Pancreas (tissue), 10 donors: Measurements from ENCODE around the gene PCDHB11. TPM values are rescaled to one million over a fixed set of nuclear protein-coding genes. Genes with fewer than 3 reads are reported as not detected.
"Not testable (repeated sequence)": the region's sequence is repeated elsewhere in the genome, so short reads cannot be mapped to it uniquely, and the experiment has no call there.

Experiments
- ATAC-seq, 4 donors: fragments of 200-7000 bp; cut with Tn5 transposase; one replicate each; pipeline versions ENCODE4 v1.8.0 to v1.9.1; 2020; ENCODE audit warnings: mild to moderate bottlenecking in 4 of 4, moderate library complexity in 4 of 4
- DNase-seq, 6 donors: peaks; one replicate each; pipeline ENCODE4 v3.0.0-alpha.2; 2020
- FAIRE-seq: peaks from 2 replicates; lab custom pipeline; 2012; peaks lifted over from hg19 to GRCh38; lab: Jason Lieb, UNC
- H3K27ac ChIP-seq, 4 donors: fragments of 200-600 bp; sonication (generic); 1 replicate in 3 of 4; 2 replicates in 1 of 4; pipeline versions ENCODE4 v1.5.0 to v1.8.0; 2020
- H3K27me3 ChIP-seq, 4 donors: fragments of 200-600 bp; one replicate each; pipeline ENCODE4 v1.8.0; 2021
- H3K36me3 ChIP-seq, 3 donors: fragments of 200-600 bp; sonication (generic) in 1 of 3; one replicate each; pipeline versions ENCODE4 v1.5.0 to v1.8.0; 2020 to 2021
- H3K4me1 ChIP-seq, 3 donors: fragments of 200-600 bp; one replicate each; pipeline ENCODE4 v1.8.0; 2021
- H3K4me3 ChIP-seq, 4 donors: fragments of 200-600 bp; sonication (generic) in 2 of 4; one replicate each; pipeline versions ENCODE4 v1.5.0 to v1.8.0; 2020 to 2021
- H3K9me3 ChIP-seq, 4 donors: fragments of 200-600 bp; one replicate each; pipeline ENCODE4 v1.8.0; 2021
- CTCF ChIP-seq, 4 donors: fragments of 200-600 bp; sonication (generic) in 3 of 4; IDR thresholded peaks; one replicate each; pipeline versions ENCODE4 v1.5.0 to v1.8.0; 2021; ENCODE audit warnings: antibody characterized with exemption in 4 of 4
- WGBS, 2 donors: extraction: QIAGEN DNeasy Blood & Tissue Kit; methylation state at CpG; one replicate each; pipeline ENCODE4 v1.1.7; 2013; 5-methylcytosine and 5-hydroxymethylcytosine counted together
- intact Hi-C, 3 donors: fragments of 100-400 bp; cut with DNase I; formaldehyde crosslinking; loops; one replicate each; pipeline versions ENCODE4 v1.11.1 to v1.14.2; 2022
- polyA plus RNA-seq, 2 donors: library from polyadenylated mRNA; stranded (reverse); fragments of 200-250 nt; gene quantifications; one replicate each; pipeline ENCODE4 v1.2.3, GENCODE V29; 2013
- total RNA-seq, 6 donors: library from RNA; stranded (reverse); fragmentation: NEBNext Ultra II Directional in 4 of 6; extraction: Animal tissue kit (Norgen Biotek cat#: 25700) in 4 of 6; gene quantifications; one replicate each; pipeline versions ENCODE4 v1.2.1 to v1.2.4, GENCODE V29; 2021 to 2023
- donor health status: healthy with polysubstance abuse.
- donor health status: DM: no; HTN: no; CAD: no; lungs with moderate emphysema.
- donor health status: DM: no; HTN: no; CAD: no.
- donor health status: control.
- donor health status: control.
- donor health status: Bipolar disorder and iron deficiency.
- donor health status: DM: yes; HTN: yes; CAD: no.
- donor health status: DM: no; HTN: no; CAD: no.
- donor health status: DM: no; HTN: no; CAD: no.
- donor health status: DM: yes; HTN: yes; CAD: no.

PCDHB11 gene
- total and polyA plus RNA-seq, 8 donors = 0.72 to 9.0 (median 3.9) TPM

- no peaks in the 10 kb centered on the region for H3K4me1 ChIP-seq
- H3K27ac ChIP-seq = no peak within 1 kb of the TSS
- H3K27me3 ChIP-seq = no peaks in the 10 kb centered on the region
- intact Hi-C loops = no loop called here
- no peak within 1 kb of the TSS for H3K4me3 ChIP-seq
- H3K36me3 ChIP-seq = no peaks in the 10 kb centered on the region
- FAIRE-seq (no peak), ATAC-seq (peak in 1 of 4 donors; percentile 38), DNase-seq (no peak)
- 19 to 20% methylated on average over 8 to 9 of the region's 9 CpGs for WGBS, 2 donors
- H3K9me3 ChIP-seq = peaks cover 0 to under 1% (median 0%) of the 10 kb centered on the region in 4 donors
- TF ChIP-seq CTCF (IDR thresholded peaks at IDR 0.05) = no peak
Observed at GRCh38 chr5:141186897-141187512, 12.4 kb upstream of the PCDHB11 start, which contains the start of gene PCDHB9. PCDHB9 (plus strand) TSS chr5:141187161; CDS start chr5:141187319, 158 bp downstream.

DNA sequence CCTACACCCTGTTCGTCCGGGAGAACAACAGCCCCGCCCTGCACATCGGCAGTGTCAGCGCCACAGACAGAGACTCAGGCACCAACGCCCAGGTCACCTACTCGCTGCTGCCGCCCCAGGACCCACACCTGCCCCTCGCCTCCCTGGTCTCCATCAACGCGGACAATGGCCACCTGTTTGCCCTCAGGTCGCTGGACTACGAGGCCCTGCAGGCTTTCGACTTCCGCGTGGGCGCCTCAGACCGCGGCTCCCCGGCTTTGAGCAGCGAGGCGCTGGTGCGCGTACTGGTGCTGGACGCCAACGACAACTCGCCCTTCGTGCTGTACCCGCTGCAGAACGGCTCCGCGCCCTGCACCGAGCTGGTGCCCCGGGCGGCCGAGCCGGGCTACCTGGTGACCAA, 10.7 kb upstream of the PCDHB11 start:
- ATAC-seq, H3K9me3 ChIP-seq, H3K36me3 ChIP-seq, H3K4me3 ChIP-seq, intact Hi-C loops, H3K27ac ChIP-seq, FAIRE-seq, H3K27me3 ChIP-seq, H3K4me1 ChIP-seq, DNase-seq: not testable (repeated sequence)
- WGBS, 2 donors = 33 to 40% methylated on average over 23 to 33 of the region's 37 CpGs

GRCh38 chr5:141189131-141189530, 10.3 kb upstream of the PCDHB11 start:
- ATAC-seq, H3K4me3 ChIP-seq, H3K9me3 ChIP-seq, intact Hi-C loops, FAIRE-seq, H3K27me3 ChIP-seq, DNase-seq, H3K4me1 ChIP-seq, H3K36me3 ChIP-seq, H3K27ac ChIP-seq: not testable (repeated sequence)
- WGBS, 2 donors = 16 to 29% methylated on average over 13 to 35 of the region's 35 CpGs

DNA sequence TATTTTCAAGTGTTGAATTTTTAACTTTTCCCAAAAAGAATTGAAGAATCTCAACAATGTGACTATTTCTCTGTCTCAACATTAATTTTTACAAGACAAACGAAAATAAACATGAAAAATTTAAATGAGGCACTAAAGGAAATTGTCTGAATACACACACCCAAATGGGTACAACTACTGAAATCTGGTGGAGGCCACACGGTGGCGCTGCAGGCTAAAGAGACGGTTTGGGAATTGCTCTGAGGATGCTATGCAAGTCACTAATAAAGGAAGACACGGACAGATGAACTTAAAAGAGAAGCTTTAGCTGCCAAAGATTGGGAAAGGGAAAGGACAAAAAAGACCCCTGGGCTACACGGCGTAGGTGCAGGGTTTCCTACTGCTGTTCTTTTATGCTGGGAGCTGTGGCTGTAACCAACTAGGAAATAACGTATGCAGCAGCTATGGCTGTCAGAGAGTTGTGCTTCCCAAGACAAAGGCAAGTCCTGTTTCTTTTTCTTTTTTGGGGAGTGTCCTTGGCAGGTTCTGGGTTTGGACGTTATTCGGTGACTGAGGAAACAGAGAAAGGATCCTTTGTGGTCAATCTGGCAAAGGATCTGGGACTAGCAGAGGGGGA, 7.2 kb upstream of the PCDHB11 start, which contains the start of gene PCDHB10:
TSS of gene PCDHB10 (plus strand) at position 244 of the 616 bp plus-strand sequence. CDS start at position 444, 200 bp downstream.
- H3K4me3 ChIP-seq = no peak within 1 kb of the TSS
- peaks cover 0 to 8% (median 2%) of the 10 kb centered on the region in 4 donors for H3K27me3 ChIP-seq
- ATAC-seq (peak in 2 of 4 donors; percentile 41 to 55), FAIRE-seq (no peak), DNase-seq (no peak)
- H3K9me3 ChIP-seq = no peaks in the 10 kb centered on the region
- no peak for TF ChIP-seq CTCF (IDR thresholded peaks at IDR 0.05)
- WGBS, 2 donors = 3 to 7% methylated on average over 10 of the region's 10 CpGs
- H3K36me3 ChIP-seq = no peaks in the 10 kb centered on the region
- intact Hi-C loops = no loop called here
- no peaks in the 10 kb centered on the region for H3K4me1 ChIP-seq
- no peak within 1 kb of the TSS for H3K27ac ChIP-seq

DNA sequence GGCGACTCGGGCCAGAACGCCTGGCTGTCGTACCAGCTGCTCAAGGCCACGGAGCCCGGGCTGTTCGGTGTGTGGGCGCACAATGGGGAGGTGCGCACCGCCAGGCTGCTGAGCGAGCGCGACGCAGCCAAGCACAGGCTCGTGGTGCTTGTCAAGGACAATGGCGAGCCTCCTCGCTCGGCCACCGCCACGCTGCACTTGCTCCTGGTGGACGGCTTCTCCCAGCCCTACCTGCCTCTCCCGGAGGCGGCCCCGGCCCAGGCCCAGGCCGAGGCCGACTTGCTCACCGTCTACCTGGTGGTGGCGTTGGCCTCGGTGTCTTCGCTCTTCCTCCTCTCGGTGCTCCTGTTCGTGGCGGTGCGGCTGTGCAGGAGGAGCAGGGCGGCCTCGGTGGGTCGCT, 5.1 kb upstream of the PCDHB11 start:
- FAIRE-seq, H3K9me3 ChIP-seq: not testable (repeated sequence)
- WGBS, 2 donors = 25 to 34% methylated on average over 7 to 32 of the region's 37 CpGs

DNA sequence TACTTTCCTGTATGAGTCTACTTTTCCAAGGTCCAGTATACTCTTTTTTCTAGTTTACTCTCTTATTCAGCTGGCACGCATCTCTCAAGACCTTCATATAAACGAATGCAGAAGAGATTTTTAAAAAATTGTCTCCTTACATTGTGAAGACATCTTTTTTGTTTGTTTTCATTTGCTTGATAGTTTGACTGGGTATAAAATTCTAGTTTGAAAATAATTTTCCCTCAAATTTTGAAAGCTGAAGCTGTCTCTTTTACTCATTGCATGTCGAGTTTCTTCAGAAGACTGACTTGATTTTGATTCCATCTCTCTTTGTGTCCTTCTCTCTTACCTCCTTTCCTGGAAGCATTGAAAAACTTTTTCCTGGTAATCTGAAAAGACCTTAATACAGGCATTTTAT, 3.1 kb upstream of the PCDHB11 start:
- no peak overlapping the region for H3K4me3 ChIP-seq
- no peak overlapping the region for H3K27ac ChIP-seq
- no peak for ATAC-seq
- H3K4me1 ChIP-seq = no peaks in the 10 kb centered on the region
- H3K36me3 ChIP-seq = no peaks in the 10 kb centered on the region
- intact Hi-C loops = no loop called here
- WGBS, 2 donors = 21 to 25% methylated on average over 3 of the region's 3 CpGs
- no peak for FAIRE-seq
- H3K27me3 ChIP-seq = peaks cover 0 to 8% (median 2%) of the 10 kb centered on the region in 4 donors
- H3K9me3 ChIP-seq = no peaks in the 10 kb centered on the region
- no peak for DNase-seq
- no peak for TF ChIP-seq CTCF (IDR thresholded peaks at IDR 0.05)

More for the DNA sequence above, 5.1 kb upstream of the PCDHB11 start:
- H3K4me3 ChIP-seq, H3K36me3 ChIP-seq, H3K27me3 ChIP-seq, DNase-seq, intact Hi-C loops, H3K4me1 ChIP-seq, H3K27ac ChIP-seq, ATAC-seq: not testable (repeated sequence)

DNA sequence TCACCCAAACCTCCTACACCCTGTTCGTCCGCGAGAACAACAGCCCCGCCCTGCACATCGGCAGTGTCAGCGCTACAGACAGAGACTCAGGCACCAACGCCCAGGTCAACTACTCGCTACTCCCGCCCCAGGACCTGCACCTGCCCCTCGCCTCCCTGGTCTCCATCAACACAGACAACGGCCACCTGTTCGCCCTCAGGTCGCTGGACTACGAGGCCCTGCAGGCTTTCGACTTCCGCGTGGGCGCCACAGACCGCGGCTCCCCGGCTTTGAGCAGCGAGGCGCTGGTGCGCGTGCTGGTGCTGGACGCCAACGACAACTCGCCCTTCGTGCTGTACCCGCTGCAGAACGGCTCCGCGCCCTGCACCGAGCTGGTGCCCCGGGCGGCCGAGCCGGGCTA, 1.7 kb downstream of the PCDHB11 start:
- not testable (repeated sequence) for FAIRE-seq, H3K27ac ChIP-seq, H3K27me3 ChIP-seq, H3K4me1 ChIP-seq, H3K9me3 ChIP-seq, H3K36me3 ChIP-seq, DNase-seq, ATAC-seq, H3K4me3 ChIP-seq
- intact Hi-C loops = loop anchor here in 1 of 3 donors (10.0 kb wide), 1 partner anchor 364 kb away; no protein-coding TSS in a partner anchor
- 43 to 44% methylated on average over 21 to 28 of the region's 38 CpGs for WGBS, 2 donors

GRCh38 chr5:141201646-141202045, 2.2 kb downstream of the PCDHB11 start:
- not testable (repeated sequence) for DNase-seq, ATAC-seq, H3K4me3 ChIP-seq, H3K36me3 ChIP-seq, H3K27me3 ChIP-seq, H3K4me1 ChIP-seq, H3K9me3 ChIP-seq, H3K27ac ChIP-seq, FAIRE-seq
- 44 to 48% methylated on average over 25 to 32 of the region's 35 CpGs for WGBS, 2 donors
- intact Hi-C loops = loop anchor here in 1 of 3 donors (10.0 kb wide), 1 partner anchor 363 kb away; no protein-coding TSS in a partner anchor
